ENCODE results near the gene FERMT2. TPM values are rescaled to one million over a fixed set of nuclear protein-coding genes. Genes with fewer than 3 reads are reported as not detected.

Gene FERMT2
- total RNA-seq, 2 experiments from 2014 or later = 0.41 to 1.9 TPM

GRCh38 chr14:52862632-52863333 lies 88.1 kb downstream of the FERMT2 start:
- Mint-ChIP-seq H3K4me3 (no peak overlapping the region), H3K36me3 (no peaks in the 10 kb centered on the region), H3K27ac (no peak overlapping the region), H3K9me3 (ENCODE audit: low read depth) (no peaks in the 10 kb centered on the region), H3K4me1 (no peaks in the 10 kb centered on the region), H3K27me3 (no peaks in the 10 kb centered on the region)
- ATAC-seq (no peak), DNase-seq (no peak)
- CTCF ChIA-PET = no interaction called here

DNA sequence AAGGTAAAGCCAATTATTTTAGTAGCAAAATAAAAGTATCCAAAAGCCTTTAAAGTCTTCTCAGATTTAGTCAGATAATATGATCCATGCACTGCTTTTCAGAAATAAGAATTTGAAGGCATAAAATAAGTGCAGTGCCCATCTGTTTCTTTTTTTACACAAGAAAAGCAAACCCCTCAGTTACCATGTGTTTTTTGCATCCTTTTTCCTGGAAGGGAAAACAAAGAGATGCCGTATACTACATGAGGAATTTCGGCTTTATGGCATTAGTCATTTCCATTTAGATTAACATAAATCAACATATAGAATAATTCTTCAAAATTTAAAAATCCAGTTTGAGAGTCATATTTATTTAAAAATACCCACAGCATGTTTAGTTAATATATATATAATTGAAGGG lies 89.4 kb downstream of the FERMT2 start:
- Mint-ChIP-seq H3K9me3 (ENCODE audit: low read depth) (no peaks in the 10 kb centered on the region), H3K27ac (no peak overlapping the region), H3K27me3 (no peaks in the 10 kb centered on the region), H3K36me3 (no peaks in the 10 kb centered on the region), H3K4me1 (no peaks in the 10 kb centered on the region), H3K4me3 (no peak overlapping the region)
- DNase-seq (no peak), ATAC-seq (no peak)
- CTCF ChIA-PET = no interaction called here

DNA sequence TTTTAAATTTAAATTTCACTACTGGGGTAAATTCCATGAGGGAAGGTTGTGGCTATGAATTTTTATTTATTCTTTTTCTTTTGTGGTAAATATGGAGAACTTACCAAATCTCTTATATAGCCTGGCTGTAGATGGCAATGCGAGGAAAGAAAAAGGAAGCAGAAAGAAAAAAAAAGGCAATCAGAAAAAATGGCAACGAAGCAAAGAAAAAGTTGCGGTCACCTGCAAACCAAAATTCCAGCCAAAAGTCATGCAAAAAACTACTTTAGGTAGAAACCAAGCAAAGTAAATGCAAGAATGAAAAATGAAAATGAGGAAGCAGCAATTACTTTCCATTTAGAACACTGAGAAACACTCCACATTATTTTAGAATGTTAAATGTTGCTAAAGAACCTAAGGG lies 89.9 kb downstream of the FERMT2 start:
- no peak overlapping the region for H3K4me3 Mint-ChIP-seq

DNA sequence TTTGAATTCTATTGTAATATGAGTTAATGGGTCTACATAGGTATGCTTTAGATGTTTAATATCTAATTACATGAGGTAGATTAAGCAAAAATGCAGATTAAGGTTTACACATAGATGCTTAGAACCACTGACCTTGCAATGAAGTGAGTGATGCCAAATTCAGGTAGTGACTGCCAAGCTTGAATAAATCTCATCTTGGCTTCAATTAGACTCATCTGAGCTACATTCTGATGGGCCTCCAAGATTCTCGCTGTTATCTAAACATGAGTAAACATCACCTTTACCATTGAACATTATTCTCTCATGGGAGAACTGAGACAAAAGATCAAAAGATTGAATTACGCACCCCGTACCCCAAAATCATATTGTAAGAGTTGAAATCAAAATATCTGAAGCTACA lies 90.6 kb downstream of the FERMT2 start:
- no peak overlapping the region for H3K4me3 Mint-ChIP-seq
- ATAC-seq (no peak), DNase-seq (no peak)
- no peaks in the 10 kb centered on the region for H3K9me3 Mint-ChIP-seq (ENCODE audit: low read depth)
- H3K4me1 Mint-ChIP-seq = no peaks in the 10 kb centered on the region
- no peaks in the 10 kb centered on the region for H3K27me3 Mint-ChIP-seq
- H3K27ac Mint-ChIP-seq = no peak overlapping the region
- CTCF ChIA-PET = no interaction called here
- peaks cover 1% of the 10 kb centered on the region for H3K36me3 Mint-ChIP-seq

More for the DNA sequence above, 89.9 kb downstream of the FERMT2 start:
- no peak overlapping the region for H3K27ac Mint-ChIP-seq
- H3K9me3 Mint-ChIP-seq (ENCODE audit: low read depth) = no peaks in the 10 kb centered on the region
- CTCF ChIA-PET = no interaction called here
- no peaks in the 10 kb centered on the region for H3K36me3 Mint-ChIP-seq
- H3K4me1 Mint-ChIP-seq = no peaks in the 10 kb centered on the region
- DNase-seq (no peak), ATAC-seq (no peak)
- no peaks in the 10 kb centered on the region for H3K27me3 Mint-ChIP-seq

- Mint-ChIP-seq H3K36me3 (peaks cover 1% of the 10 kb centered on the region), H3K4me3 (no peak overlapping the region), H3K9me3 (ENCODE audit: low read depth) (no peaks in the 10 kb centered on the region), H3K4me1 (peaks cover 3% of the 10 kb centered on the region), H3K27me3 (no peaks in the 10 kb centered on the region), H3K27ac (no peak overlapping the region)
- CTCF ChIA-PET = no interaction called here
- DNase-seq = no peak
- no peak for ATAC-seq
Observed at GRCh38 chr14:52856139-52856538, 94.7 kb downstream of the FERMT2 start.

DNA sequence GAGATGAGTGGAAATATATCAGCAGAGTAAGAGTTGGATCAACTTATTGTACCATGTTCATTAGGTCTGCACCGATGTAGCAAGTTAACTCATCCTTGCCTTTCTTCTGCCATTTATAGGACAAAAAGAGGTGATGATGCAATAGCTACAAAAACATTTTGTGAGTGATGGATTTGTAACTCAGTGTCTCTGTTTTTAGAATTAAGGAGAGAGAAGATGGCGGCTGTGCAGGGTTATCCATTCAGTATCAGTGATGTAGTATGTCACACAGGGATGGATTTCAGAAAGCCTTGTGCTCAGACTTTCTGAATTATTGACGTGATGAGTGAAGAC lies 97.4 kb downstream of the FERMT2 start:
- no peaks in the 10 kb centered on the region for H3K9me3 Mint-ChIP-seq (ENCODE audit: low read depth)
- ATAC-seq = no peak
- no peak overlapping the region for H3K27ac Mint-ChIP-seq
- no peaks in the 10 kb centered on the region for H3K27me3 Mint-ChIP-seq
- DNase-seq = no peak
- peaks cover 3% of the 10 kb centered on the region for H3K4me1 Mint-ChIP-seq
- no peak overlapping the region for H3K4me3 Mint-ChIP-seq
- CTCF ChIA-PET = no interaction called here
- peaks cover 1% of the 10 kb centered on the region for H3K36me3 Mint-ChIP-seq

- DNase-seq (no peak), ATAC-seq (no peak)
- CTCF ChIA-PET = no interaction called here
- Mint-ChIP-seq H3K27ac (no peak overlapping the region), H3K9me3 (ENCODE audit: low read depth) (no peaks in the 10 kb centered on the region), H3K4me1 (peaks cover 3% of the 10 kb centered on the region), H3K27me3 (no peaks in the 10 kb centered on the region), H3K36me3 (peaks cover 1% of the 10 kb centered on the region), H3K4me3 (no peak overlapping the region)
Observed at GRCh38 chr14:52852810-52853521, 97.9 kb downstream of the FERMT2 start.

DNA sequence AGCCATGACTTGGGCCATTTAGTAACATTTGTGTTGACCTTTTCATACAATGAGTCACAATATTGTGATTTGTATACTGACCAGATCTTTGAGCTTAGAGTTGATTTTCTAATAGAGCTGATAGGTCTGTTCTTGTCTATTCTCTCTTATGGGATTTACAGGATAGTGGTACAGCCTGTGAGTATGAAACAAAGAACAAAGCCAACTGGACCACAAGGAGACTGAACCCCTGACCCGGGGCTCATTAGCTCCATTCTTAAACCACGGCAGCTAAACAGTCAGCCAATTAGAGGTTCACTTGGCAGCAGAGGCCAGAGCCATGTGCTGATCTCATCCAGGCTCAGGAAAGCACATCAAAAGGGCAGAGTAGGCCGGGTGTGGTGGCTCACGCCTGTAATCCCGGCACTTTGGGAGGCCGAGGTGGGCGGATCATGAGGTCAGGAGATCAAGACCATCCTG lies 100.4 kb downstream of the FERMT2 start:
- Mint-ChIP-seq H3K4me1 (peaks cover 3% of the 10 kb centered on the region), H3K4me3 (no peak overlapping the region), H3K27me3 (no peaks in the 10 kb centered on the region), H3K27ac (no peak overlapping the region), H3K36me3 (peaks cover 1% of the 10 kb centered on the region), H3K9me3 (ENCODE audit: low read depth) (no peaks in the 10 kb centered on the region)
- ATAC-seq = no peak
- CTCF ChIA-PET = interaction anchor here (0.7 kb wide), 1 partner anchor 1974 kb away, joined by 4 read pairs; no protein-coding TSS in a partner anchor
- no peak for DNase-seq

GRCh38 chr14:52848626-52849025 lies 102.2 kb downstream of the FERMT2 start:
- Mint-ChIP-seq H3K9me3 (ENCODE audit: low read depth) (no peaks in the 10 kb centered on the region), H3K27me3 (no peaks in the 10 kb centered on the region), H3K4me3 (no peak overlapping the region), H3K27ac (no peak overlapping the region), H3K36me3 (no peaks in the 10 kb centered on the region), H3K4me1 (peaks cover 3% of the 10 kb centered on the region)
- CTCF ChIA-PET = no interaction called here
- DNase-seq (no peak), ATAC-seq (no peak)

DNA sequence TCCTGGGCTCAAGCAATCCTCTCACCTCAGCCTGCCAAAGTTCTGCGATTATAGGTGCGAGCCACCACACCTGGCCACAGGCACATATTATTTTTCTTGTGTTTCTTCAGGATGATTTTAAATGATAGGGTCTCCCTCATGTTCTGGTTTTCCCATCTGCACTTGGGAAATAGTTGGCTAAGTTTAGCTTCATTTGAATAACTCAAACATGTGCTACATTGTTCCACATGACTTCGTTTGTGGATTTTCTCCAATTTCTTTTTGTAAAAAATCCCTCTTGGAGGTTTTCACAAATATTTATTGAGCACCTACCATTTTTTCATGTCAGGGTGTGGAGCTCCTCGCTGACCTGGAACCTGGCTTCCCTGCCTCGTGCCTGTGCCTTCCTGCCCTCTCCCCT lies 104.3 kb downstream of the FERMT2 start:
- Mint-ChIP-seq H3K27ac (no peak overlapping the region), H3K36me3 (no peaks in the 10 kb centered on the region), H3K9me3 (ENCODE audit: low read depth) (no peaks in the 10 kb centered on the region), H3K27me3 (no peaks in the 10 kb centered on the region), H3K4me3 (no peak overlapping the region), H3K4me1 (no peaks in the 10 kb centered on the region)
- CTCF ChIA-PET = no interaction called here
- ATAC-seq = no peak
- no peak for DNase-seq

DNA sequence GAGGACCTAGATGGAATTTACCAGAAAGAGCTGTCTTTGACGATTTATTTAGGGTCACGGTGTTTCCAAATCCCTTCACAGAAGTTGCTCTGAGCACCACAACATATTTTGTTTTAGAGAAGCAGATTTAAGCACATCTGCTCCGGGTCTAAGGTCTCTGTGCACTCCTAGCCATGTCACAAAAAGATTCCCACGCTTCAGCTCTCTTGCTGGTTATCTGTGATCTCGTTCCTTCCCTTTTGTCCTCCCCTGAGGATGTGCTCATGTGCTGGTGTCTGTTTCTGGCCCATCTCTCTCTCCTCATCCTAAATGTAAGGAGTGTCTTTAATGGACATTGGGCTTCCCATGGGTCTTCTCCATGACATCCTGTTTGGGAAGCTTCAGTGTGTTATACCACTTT lies 105.8 kb downstream of the FERMT2 start:
- no peak for ATAC-seq
- DNase-seq = no peak
- Mint-ChIP-seq H3K9me3 (ENCODE audit: low read depth) (no peaks in the 10 kb centered on the region), H3K4me3 (no peak overlapping the region), H3K4me1 (no peaks in the 10 kb centered on the region), H3K27ac (no peak overlapping the region), H3K36me3 (no peaks in the 10 kb centered on the region), H3K27me3 (no peaks in the 10 kb centered on the region)
- CTCF ChIA-PET = no interaction called here

DNA sequence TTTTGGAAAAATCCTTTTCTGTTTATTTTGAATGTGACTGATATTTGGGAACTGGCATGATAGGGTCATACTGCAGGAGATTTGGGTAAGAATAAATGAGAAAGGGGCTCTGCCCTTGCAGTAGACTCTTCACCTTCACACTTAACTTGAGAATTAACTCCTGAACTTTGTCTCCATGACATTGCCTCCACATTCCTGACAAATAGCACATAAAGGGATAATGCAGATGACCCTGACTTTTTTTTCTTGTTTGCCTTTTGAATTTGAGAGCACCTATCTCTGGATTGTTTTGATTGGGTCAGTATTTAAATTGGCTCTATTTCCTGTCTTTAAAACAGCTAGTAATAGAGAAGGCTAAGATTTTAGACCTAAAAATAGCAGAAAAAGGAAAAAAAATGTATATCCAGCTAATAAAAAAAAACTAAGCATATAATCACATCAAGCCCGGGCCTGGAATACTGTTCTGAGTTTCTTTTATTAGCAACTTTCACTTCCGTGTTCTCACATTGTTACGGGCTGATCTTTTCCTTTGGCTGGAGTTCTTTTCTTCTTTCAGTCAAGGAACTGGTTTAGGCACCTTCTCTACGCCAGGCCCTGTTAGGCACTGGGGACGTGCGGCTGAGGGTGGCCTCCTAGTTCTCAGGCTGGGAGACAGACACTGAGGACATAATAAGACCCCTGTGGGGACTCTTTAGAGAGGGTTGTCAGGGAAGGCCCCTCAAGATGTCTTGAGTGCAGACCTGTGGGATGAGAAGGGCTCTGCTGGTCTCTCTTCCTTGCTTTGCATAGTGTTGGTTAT lies 106.4 kb downstream of the FERMT2 start:
- Mint-ChIP-seq H3K36me3 (no peaks in the 10 kb centered on the region), H3K27me3 (no peaks in the 10 kb centered on the region), H3K4me1 (no peaks in the 10 kb centered on the region), H3K27ac (no peak overlapping the region), H3K4me3 (no peak overlapping the region), H3K9me3 (ENCODE audit: low read depth) (no peaks in the 10 kb centered on the region)
- no peak for DNase-seq
- no peak for ATAC-seq
- CTCF ChIA-PET = interaction anchor here (1.2 kb wide), 1 partner anchor 198 kb away, joined by 3 read pairs; no protein-coding TSS in a partner anchor

- no peak for ATAC-seq
- Mint-ChIP-seq H3K9me3 (ENCODE audit: low read depth) (no peaks in the 10 kb centered on the region), H3K27ac (no peak overlapping the region), H3K27me3 (no peaks in the 10 kb centered on the region), H3K36me3 (no peaks in the 10 kb centered on the region), H3K4me1 (no peaks in the 10 kb centered on the region), H3K4me3 (no peak overlapping the region)
- CTCF ChIA-PET = no interaction called here
- DNase-seq = no peak
Observed at GRCh38 chr14:52840877-52841276, 110.0 kb downstream of the FERMT2 start.

GRCh38 chr14:52837451-52837850 lies 113.4 kb downstream of the FERMT2 start:
- Mint-ChIP-seq H3K27ac (no peak overlapping the region), H3K4me3 (no peak overlapping the region), H3K9me3 (ENCODE audit: low read depth) (no peaks in the 10 kb centered on the region), H3K4me1 (no peaks in the 10 kb centered on the region), H3K27me3 (no peaks in the 10 kb centered on the region), H3K36me3 (no peaks in the 10 kb centered on the region)
- ATAC-seq = no peak
- no peak for DNase-seq
- CTCF ChIA-PET = interaction anchor here (0.9 kb wide), 1 partner anchor 469 kb away, joined by 3 read pairs; no protein-coding TSS in a partner anchor
